HL-60 (cell line): ENCODE results near the gene GJA1.
"Not testable (repeated sequence)": the region's sequence is repeated elsewhere in the genome, so short reads cannot be mapped to it uniquely, and the experiment has no call there.

Experiments
- DNase-seq, 2 experiments: peaks; one replicate each; pipeline ENCODE4 v3.0.0-alpha.2; 2010 to 2020; ENCODE audit warnings: low read depth in 1 of 2, low spot score in 1 of 2
- H3K27ac ChIP-seq: fragments of 250-450 bp; sonication (Bioruptor Pico); replicated peaks from 2 replicates; pipeline ENCODE4 v1.5.1; 2020; ENCODE audit warnings: mild to moderate bottlenecking, moderate library complexity
- H3K27me3 ChIP-seq: fragments of 250-450 bp; sonication (Bioruptor Pico); 2 replicates; pipeline ENCODE4 v1.5.1; 2021; ENCODE audit warnings: mild to moderate bottlenecking, moderate library complexity; ENCODE audit not compliant: insufficient read depth, poor library complexity, severe bottlenecking
- H3K4me3 ChIP-seq: replicated peaks from 2 replicates; pipeline ENCODE4 v1.5.1; 2011; ENCODE audit warnings: mild to moderate bottlenecking, control low read depth, low read length; ENCODE audit not compliant: insufficient read depth
- CTCF ChIP-seq: IDR thresholded peaks from one replicate; pipeline ENCODE4 v1.5.1; 2011; ENCODE audit warnings: low read length, control low read depth, inconsistent platforms; ENCODE audit not compliant: insufficient read depth
- GABPA ChIP-seq: IDR thresholded peaks from 2 replicates; pipeline ENCODE4 v1.6.1; 2012; ENCODE audit warnings: low read depth
- POLR2AphosphoS5 ChIP-seq: IDR thresholded peaks from 2 replicates; pipeline ENCODE4 v1.6.1; 2012; ENCODE audit warnings: low read depth
- REST ChIP-seq: IDR thresholded peaks from 2 replicates; pipeline ENCODE4 v1.6.1; 2012; ENCODE audit warnings: low read depth; ENCODE audit not compliant: insufficient replicate concordance
- SPI1 ChIP-seq: IDR thresholded peaks from 2 replicates; pipeline ENCODE4 v1.6.1; 2012; ENCODE audit warnings: low read depth, mild to moderate bottlenecking, borderline replicate concordance

The GJA1 gene

GRCh38 chr6:121395736-121396135 is 39.7 kb upstream of the GJA1 start:
- H3K4me3 ChIP-seq = no peak overlapping the region
- no peak for DNase-seq
- TF ChIP-seq CTCF = no peak
- no peak for TF ChIP-seq SPI1
- no peak for TF ChIP-seq GABPA
- no peak for TF ChIP-seq REST
- no peak for TF ChIP-seq POLR2AphosphoS5
- H3K27ac ChIP-seq = no peak overlapping the region
- no peaks in the 10 kb centered on the region for H3K27me3 ChIP-seq

GRCh38 chr6:121397188-121397587 is 38.3 kb upstream of the GJA1 start:
- not testable (repeated sequence) for H3K27ac ChIP-seq, H3K27me3 ChIP-seq, DNase-seq, H3K4me3 ChIP-seq

GRCh38 chr6:121398127-121398526 is 37.3 kb upstream of the GJA1 start:
- no peak overlapping the region for H3K27ac ChIP-seq
- DNase-seq = no peak
- TF ChIP-seq SPI1 (no peak), POLR2AphosphoS5 (no peak), CTCF (no peak), REST (no peak), GABPA (no peak)
- H3K27me3 ChIP-seq = no peaks in the 10 kb centered on the region
- H3K4me3 ChIP-seq = no peak overlapping the region

- DNase-seq = no peak
- Histone ChIP-seq H3K4me3 (no peak overlapping the region), H3K27me3 (no peaks in the 10 kb centered on the region), H3K27ac (no peak overlapping the region)
- no peak for TF ChIP-seq REST
- TF ChIP-seq GABPA = no peak
- TF ChIP-seq CTCF = no peak
Observed at GRCh38 chr6:121399966-121400365, 35.5 kb upstream of the GJA1 start.
